ENCODE measurements around the gene ZDHHC22. TPM values are rescaled to one million over a fixed set of nuclear protein-coding genes. Genes with fewer than 3 reads are reported as not detected.

The ZDHHC22 gene, protein sequence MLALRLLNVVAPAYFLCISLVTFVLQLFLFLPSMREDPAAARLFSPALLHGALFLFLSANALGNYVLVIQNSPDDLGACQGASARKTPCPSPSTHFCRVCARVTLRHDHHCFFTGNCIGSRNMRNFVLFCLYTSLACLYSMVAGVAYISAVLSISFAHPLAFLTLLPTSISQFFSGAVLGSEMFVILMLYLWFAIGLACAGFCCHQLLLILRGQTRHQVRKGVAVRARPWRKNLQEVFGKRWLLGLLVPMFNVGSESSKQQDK
- 0.29 to 0.36 TPM (median 0.33 TPM) in 5 replicates for total RNA-seq (2022; extraction: Qiagen RNA extraction; ENCODE audit: low read depth)

GRCh38 chr14:77141214-77142004, at the start of gene ZDHHC22:
ZDHHC22 (minus strand) TSS chr14:77141791; CDS start chr14:77139738, 2,053 bp downstream.

GRCh38 chr14:77181603-77182437, 40.2 kb upstream of the ZDHHC22 start, which contains the start of gene TMEM63C:
TMEM63C (plus strand) TSS chr14:77181798; CDS start chr14:77218814, 37,016 bp downstream.

GRCh38 chr14:77097700-77098528, 43.7 kb downstream of the ZDHHC22 start, which contains the start of gene CIPC:
CIPC (plus strand) TSS chr14:77098258; CDS start chr14:77105709, 7,451 bp downstream.

Other genes starting within 250 kb of the ZDHHC22 start
- gene IRF2BPL, start 113.1 kb downstream of the ZDHHC22 start, total RNA-seq (2022; extraction: Qiagen RNA extraction; ENCODE audit: low read depth), result 21.2 to 28.3 TPM (median 25.3 TPM) in 5 replicates
- 7.7 to 10.3 TPM (median 7.8 TPM) in 5 replicates for gene CIPC, start 43.5 kb downstream of the ZDHHC22 start, total RNA-seq (2022; extraction: Qiagen RNA extraction; ENCODE audit: low read depth)
- 0.53 to 1.0 TPM (median 0.81 TPM) in 5 replicates for gene TMEM63C, start 40.0 kb upstream of the ZDHHC22 start, total RNA-seq (2022; extraction: Qiagen RNA extraction; ENCODE audit: low read depth)
- gene NGB, start 129.4 kb upstream of the ZDHHC22 start, total RNA-seq (2022; extraction: Qiagen RNA extraction; ENCODE audit: low read depth), result 0.08 TPM in 1 of 5 replicates, not detected in the others
- gene POMT2, start 179.1 kb upstream of the ZDHHC22 start, total RNA-seq (2022; extraction: Qiagen RNA extraction; ENCODE audit: low read depth), result 25.3 to 38.3 TPM (median 35.7 TPM) in 5 replicates
- gene GSTZ1, start 179.2 kb upstream of the ZDHHC22 start, total RNA-seq (2022; extraction: Qiagen RNA extraction; ENCODE audit: low read depth), result 30.2 to 37.8 TPM (median 34.0 TPM) in 5 replicates
- 6.7 to 9.8 TPM (median 9.2 TPM) in 5 replicates for gene TMED8, start 235.3 kb upstream of the ZDHHC22 start, total RNA-seq (2022; extraction: Qiagen RNA extraction; ENCODE audit: low read depth)
- gene SAMD15, start 235.6 kb upstream of the ZDHHC22 start, total RNA-seq (2022; extraction: Qiagen RNA extraction; ENCODE audit: low read depth), result 2.2 to 2.8 TPM (median 2.4 TPM) in 5 replicates